CD4-positive, alpha-beta T cell treated with Interferon gamma for 1 hour (primary cell): ENCODE measurements around the gene FLYWCH1.

Experiments
- DNase-seq: peaks from one replicate; pipeline ENCODE4 v3.0.0-alpha.2; 2020

FLYWCH1 gene

DNA sequence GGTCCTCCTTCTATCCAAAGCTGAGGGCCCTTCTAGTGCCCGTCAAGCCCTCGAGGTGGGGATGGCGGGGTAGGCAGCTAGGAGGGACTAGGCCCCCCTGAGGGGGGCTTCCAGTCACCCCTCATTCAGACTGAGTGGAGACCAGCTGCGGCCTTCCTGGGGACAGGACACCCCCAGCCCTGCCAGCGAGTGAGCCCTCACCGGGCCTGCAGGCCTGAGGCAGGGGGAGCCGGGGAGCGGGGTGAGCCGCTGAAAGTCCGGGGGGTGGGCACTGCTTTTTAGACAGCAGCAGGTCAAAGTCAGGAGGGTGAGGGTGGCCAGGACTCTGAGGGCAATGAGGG, 43.7 kb downstream of the FLYWCH1 start:
- no peak for DNase-seq

DNA sequence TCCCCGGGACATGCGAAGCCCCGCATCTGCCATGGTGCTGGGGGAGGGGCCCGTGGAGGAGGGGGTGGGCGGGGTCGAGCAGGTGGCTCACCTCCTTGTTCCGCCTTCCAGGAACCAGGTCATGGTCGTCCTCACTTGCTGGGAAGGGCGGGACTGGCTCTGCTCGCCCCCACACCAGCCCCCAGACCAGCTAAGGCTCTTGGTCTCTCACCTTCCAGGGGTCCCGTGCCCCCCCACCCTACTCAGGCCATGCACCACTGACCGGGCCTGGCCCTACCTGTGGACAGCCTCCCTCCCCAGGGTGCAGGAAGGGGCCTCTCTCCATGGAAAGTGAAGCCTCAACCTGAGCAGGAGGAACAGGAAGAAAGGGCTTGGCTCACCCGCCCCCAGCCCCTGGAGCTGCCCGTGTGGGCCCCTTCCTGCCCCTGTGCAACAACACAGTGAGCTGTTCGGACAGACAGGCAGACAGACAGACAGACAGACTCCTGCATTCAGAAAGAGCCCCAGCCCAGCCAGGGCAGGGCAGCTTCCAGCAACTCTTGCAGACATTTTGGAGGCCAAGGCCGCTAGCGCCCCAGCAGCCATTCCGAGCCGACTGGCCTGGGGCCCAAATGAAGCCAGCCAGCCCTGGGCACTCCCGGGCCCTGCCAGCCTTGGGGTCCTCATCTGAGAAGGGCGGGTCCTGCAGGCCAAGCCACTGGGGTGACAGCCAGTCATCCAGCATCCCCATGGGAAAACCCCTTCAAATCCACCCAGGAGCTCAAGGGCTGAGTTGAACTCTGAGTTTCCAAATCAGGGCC, 44.2 kb downstream of the FLYWCH1 start:
- DNase-seq: no peak

DNA sequence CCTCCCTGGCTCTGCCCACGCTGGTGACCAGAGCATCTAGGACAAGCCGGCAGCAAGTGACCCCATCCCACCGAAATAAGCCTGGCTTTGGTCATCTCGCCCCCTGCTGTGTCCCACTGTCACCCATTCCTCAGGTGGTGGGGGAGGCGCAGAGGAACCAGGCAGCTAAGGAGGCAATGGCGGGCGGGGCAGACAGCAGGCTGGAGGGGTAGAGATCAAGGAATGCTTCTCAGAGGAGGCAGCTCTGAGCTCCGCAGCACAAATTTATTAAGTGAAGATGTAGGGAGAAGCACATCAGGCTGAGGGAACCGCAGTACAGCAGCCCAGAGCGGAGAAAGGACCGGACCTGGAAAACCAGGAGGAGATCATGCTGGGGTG, 44.8 kb downstream of the FLYWCH1 start:
- DNase-seq: no peak

DNA sequence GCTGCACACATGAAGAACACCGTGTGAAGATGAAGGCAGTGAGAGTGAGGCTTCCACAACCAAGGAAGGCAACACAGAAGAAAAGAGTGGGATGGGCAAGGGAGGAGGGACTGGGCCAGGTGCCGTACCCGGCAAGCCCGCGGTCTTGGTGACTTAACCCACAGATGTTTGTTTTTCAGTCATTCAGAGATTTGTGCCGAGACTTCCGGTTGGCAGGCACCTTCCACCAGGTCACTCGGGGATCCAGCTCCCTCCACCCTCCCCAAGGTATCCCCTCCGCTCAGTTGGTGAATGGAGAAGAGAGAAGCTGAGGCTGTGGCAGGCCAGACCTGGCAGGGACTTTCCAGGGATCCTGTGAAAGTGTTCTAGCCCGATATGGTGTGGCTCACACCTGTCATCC, 47.5 kb downstream of the FLYWCH1 start:
- DNase-seq: no peak

DNA sequence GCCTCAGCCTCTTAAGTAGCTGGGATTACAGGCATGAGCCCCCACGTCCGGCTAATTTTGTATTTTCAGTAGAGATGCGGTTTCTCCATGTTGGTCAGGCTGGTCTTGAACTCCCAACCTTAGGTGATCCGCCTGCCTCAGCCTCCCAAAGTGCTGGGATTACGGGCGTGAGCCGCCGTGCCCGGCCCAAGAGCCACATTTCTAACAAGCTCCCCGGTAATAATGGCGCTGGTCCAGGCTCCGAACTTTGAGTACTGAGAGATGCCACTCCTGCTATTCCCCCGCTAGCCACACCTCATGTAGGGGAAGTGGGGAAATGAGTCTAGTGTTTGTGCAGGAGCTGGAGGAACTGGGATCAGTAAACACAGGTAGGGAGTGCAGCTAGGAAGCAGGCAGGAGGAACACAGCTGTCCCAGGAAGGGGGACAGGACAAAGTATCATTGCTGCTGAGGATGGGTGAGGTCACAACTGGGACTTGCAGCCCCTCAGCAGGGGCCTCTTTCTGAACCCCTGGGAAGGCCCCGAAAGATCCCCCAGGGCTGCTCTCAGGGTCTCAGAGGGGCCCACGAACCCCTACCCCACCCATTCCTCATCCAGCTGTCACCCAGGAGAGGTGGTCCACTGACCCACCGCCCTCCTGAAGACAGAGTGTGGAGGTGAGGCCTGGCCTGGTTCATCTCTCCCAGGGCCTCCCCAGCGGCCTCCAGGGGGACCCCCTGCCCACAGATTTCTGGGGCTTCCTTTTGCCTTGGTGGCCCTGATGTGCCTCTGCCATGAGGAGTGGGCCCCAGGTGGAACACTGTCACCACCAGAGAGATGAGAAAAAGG, 48.7 kb downstream of the FLYWCH1 start:
- no peak for DNase-seq

DNA sequence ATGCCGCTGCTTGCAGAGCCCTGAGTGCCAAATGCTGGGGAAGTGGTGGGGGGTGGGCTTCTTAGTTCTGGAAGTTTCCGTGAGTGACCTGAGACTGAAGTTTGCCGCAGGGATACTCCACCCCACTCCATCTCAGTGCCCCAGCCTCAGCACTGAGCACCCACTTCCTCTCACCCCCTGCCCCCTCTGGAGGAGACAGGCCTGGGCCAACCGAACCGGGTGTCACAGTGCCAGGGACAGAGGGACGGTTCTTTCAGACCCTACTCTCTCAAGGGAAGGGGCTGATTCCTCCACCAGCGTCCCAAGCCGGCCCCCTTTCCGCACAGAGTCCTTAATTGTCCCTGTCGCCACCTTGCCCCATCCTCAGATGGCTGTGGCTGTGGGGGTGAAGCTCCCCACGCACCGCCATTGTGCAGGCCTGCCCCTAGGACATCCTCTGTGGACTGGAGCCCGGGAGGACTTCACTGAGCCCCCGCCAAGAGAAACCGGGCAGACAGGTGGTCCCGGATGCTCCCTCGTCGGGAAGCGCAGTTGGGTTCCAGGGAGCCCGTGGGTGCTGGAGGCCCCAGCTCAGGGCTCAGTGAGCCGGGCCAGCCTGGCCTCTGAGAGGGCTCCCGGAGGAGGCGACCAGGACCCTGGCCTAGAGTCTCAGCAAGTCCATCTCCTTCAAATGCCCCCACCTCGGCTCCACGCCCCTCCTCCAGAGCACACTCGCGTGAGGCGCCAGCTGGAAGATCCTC, 50.8 kb downstream of the FLYWCH1 start:
- no peak for DNase-seq

DNA sequence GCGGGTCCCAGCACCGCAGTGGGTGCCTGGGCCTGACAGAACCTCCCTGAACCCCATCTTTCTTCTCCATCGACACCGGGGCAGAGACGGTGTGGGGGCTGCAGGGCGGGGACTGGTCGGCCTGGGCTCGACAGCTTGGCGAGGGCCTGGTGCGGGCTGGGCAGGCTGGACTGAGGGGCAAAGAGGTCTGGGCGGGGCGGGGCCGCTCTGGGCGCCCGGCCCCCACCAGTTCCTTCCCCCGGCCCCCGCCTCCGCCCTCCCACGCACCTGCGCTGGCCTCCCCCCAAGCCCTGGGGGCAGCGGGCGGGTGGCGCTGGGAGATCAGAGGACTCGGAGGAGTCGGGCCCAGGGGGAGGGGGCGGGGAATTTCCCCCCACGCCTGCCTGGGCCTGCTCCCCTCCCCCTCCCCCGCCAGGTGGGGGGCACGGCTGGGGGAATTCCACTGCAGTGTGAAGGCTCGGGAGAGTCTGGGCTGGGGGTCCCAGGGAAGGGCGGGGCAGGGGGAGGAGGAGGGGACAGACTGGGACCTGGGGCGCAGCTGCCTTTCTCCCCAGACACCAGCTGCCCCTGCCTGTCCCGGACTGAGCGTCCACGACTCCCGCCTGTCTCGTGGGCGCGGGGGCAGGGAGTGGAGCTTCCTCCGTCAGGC, 51.5 kb downstream of the FLYWCH1 start:
- peak; percentile 51 for DNase-seq

DNA sequence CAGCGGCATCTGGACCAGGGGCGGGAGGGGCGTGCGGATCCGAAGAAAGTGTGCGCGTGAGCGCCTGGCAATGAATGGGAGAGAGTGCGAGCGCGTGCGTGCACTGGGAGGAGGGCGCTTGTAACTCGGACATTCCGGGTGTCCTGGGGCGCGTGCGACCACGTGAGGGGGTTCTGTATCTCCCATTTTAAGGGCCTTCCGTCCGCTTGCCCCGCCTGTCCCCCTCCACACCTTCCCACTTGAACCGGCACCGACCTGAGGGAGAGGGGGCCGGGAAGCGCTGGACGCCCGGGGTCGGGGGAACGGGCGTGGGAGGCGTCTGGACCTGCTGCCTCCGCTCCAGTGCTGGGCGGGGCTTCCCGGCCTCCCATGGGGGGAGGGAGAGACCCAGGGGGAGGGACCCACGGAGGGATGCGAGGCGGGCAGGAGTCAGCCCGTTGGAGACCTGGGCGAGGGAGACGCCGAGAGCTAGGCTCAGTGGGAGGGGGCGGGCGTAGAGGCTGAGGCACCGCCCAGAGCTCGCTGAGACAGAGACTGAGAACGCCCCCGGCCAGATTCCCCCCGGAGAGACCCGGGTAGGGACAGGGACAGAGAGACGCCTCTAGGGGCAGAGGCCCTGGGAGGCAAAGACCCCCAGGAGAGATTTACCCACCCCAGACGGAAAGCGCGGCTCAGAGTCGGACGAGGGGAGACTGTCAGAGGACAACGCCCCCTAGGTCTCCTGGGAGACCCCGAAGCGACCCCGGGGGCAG, 52.2 kb downstream of the FLYWCH1 start, which contains the start of gene KREMEN2:
KREMEN2 (plus strand) TSS at position 553 of the 752 bp plus-strand sequence. CDS start 246 bp downstream, outside the sequence.
- DNase-seq: no peak

DNA sequence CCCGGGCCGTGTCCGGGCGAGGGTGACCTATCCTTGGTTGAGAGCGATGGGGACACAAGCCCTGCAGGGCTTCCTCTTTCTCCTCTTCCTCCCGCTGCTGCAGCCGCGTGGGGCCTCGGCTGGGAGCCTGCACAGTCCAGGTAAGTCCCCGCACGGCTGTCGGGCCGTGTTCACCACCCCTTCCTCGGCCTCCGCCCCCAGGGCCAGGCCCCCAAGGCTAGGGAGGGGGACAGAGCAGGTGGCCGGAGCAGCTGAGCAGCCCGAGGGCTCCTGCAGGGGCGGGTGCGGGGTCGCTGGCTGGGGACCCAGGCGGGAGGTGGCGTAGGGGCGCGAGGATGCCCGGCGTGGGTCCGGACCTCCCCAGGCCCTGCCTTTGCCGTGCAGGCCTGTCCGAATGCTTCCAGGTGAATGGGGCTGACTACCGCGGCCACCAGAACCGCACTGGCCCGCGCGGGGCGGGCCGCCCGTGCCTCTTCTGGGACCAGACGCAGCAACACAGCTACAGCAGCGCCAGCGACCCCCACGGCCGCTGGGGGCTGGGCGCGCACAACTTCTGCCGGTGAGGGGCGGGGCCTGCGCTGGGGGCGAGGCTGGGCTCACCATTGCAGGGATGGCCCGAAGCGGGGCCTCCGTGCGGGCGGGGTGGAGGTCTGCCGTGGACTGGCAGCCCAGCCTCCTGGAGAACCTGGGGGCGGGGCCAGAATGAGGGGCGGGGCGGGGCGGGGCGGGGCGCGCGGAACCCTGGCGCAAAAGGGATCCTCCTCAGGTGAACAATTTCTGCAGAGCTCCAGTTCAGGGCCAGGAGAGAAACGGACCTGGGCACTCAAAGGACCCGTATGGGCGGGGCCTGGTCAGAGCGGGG, 53.0 kb downstream of the FLYWCH1 start:
- peak; percentile 69 for DNase-seq

DNA sequence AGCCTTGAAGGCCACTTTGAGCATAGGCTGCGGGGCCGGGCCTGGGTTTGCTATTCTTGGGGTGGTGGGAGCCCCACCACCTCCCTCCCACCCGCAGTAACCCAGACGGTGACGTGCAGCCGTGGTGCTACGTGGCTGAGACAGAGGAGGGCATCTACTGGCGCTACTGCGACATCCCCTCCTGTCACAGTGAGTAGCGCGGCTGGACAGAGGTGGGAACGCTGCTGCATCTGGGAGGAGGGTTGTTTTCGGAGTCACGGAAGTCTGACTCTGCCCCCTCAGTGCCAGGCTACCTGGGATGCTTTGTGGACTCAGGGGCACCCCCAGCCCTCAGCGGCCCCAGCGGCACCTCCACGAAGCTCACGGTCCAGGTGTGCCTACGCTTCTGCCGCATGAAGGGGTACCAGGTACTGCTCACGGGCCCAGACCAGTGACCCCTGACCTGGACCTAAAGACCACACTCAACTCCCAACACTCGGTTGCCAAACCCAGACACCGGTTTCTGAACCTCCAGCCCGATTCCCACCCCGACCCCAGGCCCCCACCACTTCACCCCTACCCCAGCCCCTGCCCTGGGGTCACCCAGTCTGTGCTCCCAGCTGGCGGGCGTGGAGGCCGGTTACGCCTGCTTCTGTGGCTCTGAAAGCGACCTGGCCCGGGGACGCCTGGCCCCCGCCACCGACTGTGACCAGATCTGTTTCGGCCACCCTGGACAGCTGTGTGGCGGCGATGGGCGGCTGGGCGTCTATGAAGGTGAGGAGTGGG, 54.5 kb downstream of the FLYWCH1 start:
- DNase-seq: no peak

DNA sequence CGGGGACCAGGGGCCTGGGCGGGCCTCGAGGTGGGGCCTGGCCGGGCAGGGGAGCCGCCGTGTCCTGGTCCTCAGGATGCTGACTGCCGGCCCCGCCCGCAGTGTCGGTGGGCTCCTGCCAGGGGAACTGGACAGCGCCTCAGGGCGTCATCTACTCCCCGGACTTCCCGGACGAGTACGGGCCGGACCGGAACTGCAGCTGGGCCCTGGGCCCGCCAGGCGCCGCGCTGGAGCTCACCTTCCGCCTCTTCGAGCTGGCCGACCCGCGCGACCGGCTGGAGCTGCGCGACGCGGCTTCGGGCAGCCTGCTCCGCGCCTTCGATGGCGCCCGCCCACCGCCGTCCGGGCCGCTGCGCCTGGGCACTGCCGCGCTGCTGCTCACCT, 55.1 kb downstream of the FLYWCH1 start:
- peak; percentile 18 for DNase-seq

DNA sequence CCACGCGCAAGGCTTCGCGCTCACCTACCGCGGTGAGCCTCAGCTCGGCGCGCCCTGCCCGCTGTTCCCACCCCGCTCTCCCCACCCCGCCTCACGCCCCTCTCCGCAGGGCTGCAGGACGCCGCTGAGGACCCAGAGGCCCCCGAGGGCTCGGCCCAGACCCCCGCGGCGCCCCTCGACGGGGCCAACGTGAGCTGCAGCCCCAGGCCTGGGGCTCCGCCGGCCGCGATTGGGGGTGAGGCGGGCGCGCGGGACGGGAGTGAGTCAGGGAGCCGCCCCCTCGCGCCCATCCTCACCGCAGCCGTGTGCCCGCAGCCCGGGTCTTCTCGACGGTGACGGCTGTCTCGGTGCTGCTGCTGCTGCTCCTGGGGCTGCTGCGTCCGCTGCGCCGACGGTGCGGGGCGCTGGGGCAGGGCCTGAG, 55.5 kb downstream of the FLYWCH1 start:
- no peak for DNase-seq

DNA sequence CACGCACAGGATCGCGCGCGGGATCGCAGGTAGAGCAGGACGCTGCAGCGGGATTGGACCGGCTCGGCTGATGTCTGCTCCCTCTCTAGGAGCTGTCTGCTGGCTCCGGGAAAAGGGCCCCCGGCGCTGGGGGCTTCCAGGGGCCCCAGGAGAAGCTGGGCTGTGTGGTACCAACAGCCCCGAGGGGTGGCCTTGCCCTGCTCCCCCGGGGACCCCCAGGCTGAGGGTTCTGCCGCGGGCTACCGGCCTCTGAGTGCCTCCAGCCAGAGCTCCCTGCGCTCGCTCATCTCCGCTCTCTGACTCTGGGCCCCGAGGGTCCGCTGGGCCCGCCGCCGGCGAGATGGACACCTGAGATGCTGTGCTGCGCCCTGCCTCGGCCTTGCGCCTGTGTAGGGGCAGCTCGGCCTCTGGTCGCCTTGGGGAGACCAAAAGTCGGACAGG, 56.0 kb downstream of the FLYWCH1 start:
- no peak for DNase-seq

DNA sequence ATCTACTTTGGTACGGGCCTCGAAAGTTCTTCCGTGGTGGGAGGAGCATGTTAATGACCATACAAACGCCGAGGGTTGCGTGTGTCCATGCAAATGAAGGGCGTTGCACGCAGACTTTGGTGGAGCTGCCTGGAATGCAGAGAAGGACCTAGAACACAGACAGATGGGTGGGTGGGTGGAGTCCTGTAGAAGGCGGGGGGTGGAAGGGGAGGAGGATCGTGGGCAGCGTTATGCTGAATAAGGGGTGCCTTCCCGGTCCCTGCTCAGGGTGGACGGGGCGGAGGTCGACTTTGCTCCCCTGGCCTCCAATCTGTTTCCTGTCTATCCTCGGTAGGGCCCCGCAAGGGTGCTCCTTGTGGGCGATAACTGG, 56.6 kb downstream of the FLYWCH1 start:
- peak; percentile 42 for DNase-seq

DNA sequence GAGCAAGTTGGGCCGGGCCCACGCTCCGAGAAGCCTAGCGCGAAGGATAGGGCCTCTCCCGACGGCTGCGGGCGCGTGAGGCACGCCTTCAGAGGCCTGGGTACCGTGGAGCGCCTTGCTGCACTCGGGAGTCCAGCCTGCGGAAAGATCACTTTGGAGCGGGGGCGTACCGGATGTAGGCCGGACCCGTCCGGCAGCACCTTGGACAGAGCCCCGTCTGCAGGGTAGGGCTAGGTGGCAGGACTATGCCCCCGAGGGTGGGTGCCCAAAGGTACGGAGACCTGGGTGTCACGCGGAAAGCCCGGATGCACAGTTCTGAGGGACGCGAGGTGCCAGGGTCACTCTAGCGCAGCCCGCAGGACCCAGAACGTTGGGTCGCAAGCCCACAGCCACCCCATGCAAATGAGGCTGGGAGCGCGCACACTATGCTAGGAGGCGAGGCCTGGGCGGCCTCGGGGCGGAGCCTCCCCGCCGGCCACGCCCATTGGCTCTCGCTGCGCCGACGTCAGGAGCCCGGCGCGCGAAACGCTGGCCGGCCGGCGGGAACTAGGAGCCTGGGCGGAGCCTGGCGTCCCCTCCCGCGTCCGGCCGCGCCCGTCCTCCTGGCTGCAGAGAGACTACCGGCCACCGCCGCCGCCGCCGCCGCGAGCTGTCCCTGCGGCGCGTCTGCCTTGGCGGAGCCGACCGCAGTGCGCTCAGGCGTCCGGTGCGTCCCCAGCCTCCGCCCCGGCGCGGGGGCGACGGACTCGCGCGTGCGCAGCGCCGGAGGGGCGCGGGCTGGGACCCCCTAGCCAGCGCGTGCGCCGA, 57.2 kb downstream of the FLYWCH1 start, which contains the start of gene PAQR4:
PAQR4 (plus strand) TSS at position 611 of the 807 bp plus-strand sequence. CDS start 327 bp downstream, outside the sequence.
- peak; percentile 81 for DNase-seq

DNA sequence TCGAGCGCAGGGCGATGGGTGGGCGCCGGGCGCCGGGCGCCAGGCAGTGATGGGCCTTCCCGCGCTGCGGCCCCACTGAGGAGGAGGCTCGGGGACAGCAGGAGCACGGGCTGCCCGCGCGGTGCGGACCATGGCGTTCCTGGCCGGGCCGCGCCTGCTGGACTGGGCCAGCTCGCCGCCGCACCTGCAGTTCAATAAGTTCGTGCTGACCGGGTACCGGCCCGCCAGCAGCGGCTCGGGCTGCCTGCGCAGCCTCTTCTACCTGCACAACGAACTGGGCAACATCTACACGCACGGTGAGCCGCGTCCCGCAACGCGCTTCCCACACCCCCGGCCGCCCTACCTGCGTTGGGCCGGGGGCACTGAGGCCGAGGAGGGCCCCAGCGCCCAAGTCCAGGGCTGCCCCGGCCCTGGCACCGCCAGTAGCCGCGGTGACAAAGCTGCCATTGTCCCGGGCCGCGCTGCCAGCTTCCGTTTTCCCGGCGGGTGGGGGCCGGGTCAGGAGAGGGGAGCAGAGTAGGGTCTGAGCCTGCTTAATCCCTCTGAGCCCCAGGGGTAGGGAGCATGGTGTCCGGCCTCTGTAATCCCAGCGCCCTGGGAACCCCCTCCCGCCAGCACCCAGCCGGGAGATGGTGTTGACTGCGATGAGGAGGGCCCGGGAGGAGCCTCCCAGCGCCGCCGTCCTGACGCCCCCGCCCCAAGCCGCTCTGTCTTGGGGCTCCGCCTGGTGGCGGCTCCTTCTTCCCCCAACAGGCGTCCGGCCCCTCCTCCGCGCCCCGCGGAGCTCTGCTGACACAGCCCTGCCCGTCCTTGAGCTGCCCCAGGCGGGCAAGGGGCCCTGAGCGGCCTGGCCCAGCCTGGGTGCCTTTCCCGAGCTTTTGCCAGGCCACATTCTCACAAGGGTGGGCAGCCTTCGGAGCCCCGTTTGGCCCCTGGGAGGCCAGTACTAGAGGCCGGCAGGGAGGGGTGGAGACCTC, 58.1 kb downstream of the FLYWCH1 start:
- peak; percentile 57 for DNase-seq

DNA sequence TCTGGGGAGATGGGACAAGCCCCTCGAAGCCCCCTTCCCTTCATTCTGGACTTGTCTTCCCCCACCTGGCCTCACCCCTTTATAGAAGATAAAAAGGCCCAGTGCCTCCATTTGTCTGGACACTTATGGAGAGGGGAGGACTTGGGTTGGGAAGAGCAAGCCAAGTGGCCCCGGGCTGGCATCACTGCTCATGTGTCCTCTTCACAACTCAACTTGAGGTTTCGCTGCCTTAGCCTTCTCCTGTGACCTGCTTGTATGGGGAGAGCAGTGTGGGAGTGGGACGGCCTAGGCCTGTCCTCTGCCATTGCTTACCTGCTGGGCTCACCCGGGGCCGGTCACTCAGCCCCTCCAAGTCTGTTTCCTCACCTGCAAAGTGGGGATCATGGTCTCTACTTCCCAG, 58.8 kb downstream of the FLYWCH1 start:
- DNase-seq: no peak
